ENCODE measurements around the gene SPAG8.

Gene SPAG8, protein sequence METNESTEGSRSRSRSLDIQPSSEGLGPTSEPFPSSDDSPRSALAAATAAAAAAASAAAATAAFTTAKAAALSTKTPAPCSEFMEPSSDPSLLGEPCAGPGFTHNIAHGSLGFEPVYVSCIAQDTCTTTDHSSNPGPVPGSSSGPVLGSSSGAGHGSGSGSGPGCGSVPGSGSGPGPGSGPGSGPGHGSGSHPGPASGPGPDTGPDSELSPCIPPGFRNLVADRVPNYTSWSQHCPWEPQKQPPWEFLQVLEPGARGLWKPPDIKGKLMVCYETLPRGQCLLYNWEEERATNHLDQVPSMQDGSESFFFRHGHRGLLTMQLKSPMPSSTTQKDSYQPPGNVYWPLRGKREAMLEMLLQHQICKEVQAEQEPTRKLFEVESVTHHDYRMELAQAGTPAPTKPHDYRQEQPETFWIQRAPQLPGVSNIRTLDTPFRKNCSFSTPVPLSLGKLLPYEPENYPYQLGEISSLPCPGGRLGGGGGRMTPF

GRCh38 chr9:35812025-35812602 is at the start of gene SPAG8:
Gene SPAG8, minus strand, starts transcription at chr9:35812262. Its CDS starts 115 bp downstream, at chr9:35812147.
- peak; percentile 98 for DNase-seq

DNA sequence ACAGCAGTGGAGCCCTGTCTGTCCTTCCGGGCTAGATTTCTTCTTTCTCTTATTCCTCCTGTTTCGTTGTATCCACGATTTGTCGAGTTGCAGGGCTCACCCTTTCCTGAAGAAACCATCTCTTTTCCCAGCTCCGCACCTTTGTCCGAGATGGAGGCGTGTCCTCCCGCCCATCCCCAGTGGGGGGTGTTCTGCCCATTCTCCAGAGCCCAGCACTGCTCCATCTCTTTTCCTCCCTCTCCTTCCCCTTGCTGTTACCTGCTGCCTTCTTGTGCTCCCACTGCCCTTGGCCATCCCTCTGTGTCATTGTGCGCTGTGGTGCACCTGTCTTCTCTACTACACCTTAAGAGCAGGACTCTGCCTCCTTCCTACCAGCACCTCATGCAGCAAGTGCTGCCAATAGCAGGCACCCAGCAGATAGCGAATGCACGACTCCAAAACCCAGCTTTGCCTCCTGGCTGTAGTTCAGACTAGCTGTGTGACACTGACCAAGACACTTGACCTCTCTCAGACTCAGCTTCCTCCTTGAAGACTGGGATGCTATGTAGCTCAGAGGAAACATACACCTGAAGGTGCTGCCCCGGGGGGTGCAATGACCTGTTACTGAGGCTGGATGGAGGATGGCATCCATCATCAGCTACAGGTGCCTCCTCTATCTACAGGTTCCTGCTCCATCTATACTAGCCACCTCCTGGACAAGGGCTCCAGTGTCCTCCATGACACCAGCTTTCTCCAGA is 49.3 kb upstream of the SPAG8 start:
- no peak for DNase-seq

DNA sequence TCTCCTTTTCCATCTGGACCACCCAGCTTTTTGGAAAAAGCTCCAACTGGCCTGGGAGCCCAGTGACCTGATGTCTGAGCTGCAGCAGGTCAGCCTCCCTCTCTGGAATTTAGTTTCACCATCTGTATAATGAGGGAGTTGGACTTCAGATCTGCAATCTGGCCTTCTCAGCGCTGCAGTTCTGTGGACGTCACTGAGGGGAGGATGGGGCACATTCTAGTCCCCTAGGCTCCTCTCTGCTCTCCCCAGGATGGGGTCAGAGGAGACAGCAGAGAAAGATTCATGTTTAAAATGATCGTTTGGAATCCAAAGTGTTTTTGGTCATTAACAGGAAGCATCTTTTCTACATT is 47.9 kb upstream of the SPAG8 start:
- no peak for DNase-seq

DNA sequence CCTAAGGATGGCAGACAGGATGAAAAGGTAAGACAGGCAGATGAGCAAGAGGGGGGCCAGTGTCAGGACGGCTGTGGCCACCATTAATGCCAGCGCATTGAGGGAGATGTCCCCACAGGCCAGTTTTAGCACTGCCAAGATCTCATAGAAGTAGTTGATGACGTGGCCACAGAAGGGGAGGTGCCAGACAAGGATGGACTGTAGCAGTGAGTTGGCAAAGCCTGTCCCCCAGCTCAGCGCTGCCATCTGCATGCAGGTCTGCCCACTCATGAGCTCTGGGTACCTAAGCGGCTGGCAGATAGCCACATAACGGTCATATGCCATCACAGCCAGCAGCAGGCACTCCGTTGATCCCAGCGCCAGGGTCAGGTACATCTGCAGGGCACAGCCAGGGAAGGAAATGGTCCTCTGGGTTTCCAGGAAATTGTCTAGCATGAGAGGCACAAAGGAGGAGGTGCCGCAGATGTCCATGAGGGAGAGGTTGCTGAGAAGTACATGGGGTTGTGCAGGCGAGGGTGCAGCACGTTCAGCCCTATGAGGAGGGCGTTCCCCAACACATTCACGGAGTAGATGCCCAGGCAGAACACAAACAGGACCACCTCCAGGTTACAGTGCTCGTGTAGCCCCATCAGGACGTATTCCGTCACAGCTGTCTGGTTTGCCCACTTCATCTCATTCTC is 47.4 kb upstream of the SPAG8 start:
- DNase-seq, result peak; percentile 57

GRCh38 chr9:35858458-35858857 is 46.4 kb upstream of the SPAG8 start:
- no peak for DNase-seq

GRCh38 chr9:35856882-35857281 is 44.8 kb upstream of the SPAG8 start:
- DNase-seq, result no peak

DNA sequence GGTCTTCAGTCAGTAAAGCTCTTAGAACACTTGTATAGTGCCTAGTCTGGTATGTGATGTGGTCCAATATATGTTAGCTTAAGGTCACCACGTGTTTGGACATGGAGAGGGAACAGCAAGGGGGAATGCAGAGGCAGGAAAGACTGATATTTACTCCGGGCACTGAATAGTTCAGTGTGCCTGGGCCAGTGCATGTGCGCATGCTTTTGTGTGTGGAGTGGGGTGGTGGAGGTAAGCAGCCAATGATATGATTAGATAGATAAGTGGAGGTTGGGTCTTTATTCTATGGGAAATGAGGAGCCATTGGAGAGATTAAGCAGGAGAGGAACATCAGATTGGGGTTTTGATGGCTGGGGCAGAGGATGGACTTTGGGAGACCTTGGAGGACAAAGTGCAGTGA is 44.1 kb upstream of the SPAG8 start:
- no peak for DNase-seq

DNA sequence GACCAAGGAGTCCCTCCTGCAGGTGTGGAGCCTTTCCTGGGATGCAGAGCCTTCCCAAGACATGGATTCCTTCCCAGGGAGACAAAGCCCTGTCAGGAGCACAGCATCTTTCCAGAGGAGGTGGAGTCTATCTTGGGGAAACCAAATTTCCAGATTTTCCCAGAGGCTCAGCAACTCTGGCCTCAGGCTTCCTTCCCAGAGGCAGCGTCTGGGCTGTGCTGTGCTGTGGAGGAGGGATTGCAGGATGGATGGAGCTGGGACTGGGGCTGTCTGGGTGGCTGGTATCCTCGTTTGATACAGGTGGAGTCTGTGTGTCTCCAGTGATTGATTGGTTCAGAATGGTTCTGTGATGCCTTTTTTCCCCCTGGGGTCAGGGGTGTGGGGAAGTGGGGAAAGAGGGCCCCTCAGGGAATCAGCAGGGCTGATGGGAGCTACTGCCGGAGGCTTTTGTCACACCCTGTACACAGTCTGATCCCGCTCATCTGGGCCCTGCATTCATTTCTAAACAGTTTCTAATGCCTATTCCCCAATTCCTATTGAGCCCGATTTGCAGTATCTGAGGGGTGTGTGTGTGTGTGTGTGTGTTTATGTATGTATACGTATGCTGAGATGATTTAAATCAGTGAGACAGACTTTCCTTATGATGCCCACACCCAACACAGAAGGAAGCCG is 42.2 kb upstream of the SPAG8 start:
- DNase-seq, result no peak

DNA sequence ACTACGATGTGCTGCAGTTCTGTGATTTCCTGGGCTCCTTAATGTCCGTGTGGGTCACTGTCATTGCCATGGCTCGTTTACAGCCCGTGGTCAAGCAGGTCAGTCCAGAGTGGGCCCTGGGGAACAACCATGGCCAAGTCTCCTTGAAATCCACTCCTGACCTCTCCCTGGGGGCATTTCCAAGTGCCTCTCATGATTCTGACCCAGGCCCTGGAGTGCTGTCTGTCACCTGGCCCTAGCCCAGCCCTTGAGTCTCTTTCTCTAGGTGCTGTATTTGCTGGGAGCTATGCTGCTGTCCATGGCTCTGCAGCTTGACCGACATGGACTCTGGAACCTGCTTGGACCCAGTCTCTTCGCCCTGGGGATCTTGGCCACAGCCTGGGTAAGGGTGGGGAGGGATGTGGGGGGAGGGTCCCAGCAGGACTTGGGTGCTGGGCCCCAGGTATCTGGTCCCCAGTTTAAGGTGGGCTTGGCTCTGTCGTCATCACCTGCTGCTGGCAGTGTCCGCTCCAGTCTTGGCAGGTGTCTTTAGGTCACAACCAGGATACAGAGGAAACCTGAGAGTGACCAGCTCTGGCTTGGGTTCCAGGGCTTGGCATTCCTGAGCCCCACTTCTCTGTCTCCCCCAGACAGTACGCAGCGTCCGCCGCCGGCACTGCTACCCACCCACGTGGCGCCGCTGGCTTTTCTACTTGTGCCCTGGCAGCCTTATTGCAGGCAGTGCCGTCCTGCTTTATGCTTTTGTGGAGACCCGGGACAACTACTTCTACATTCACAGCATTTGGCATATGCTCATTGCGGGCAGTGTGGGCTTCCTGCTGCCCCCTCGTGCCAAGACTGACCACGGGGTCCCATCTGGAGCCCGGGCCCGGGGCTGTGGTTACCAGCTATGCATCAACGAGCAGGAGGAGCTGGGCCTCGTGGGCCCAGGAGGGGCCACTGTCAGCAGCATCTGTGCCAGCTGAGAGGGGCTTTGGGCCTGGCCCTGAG is 41.1 kb upstream of the SPAG8 start:
- no peak for DNase-seq

GRCh38 chr9:35852267-35852815 is 40.3 kb upstream of the SPAG8 start:
- DNase-seq, result no peak

- no peak for DNase-seq
Observed at GRCh38 chr9:35847792-35848572, 35.9 kb upstream of the SPAG8 start.

GRCh38 chr9:35845824-35846771 is 34.0 kb upstream of the SPAG8 start:
- DNase-seq, result no peak

GRCh38 chr9:35844628-35845270 is 32.7 kb upstream of the SPAG8 start:
- DNase-seq, result peak; percentile 84

- DNase-seq, result no peak
Observed at GRCh38 chr9:35842795-35843194, 30.7 kb upstream of the SPAG8 start.

GRCh38 chr9:35842020-35842745 is 30.1 kb upstream of the SPAG8 start:
- no peak for DNase-seq

DNA sequence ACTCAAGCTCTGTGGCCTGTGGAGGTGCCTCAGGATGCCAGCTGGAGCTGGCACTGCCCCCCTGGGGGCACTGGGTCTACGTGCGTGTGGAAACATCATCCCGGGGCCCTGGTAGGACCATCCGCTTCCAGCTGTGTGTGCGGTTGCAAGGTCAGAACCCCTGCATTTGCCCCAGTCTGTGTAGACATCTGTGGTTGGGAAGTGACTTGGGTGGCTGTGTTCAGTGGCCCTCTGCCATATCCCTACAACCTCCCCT is 29.5 kb upstream of the SPAG8 start:
- DNase-seq, result no peak

GRCh38 chr9:35840881-35841644 is 29.0 kb upstream of the SPAG8 start:
- DNase-seq, result no peak

Measured in hematopoietic multipotent progenitor cell treated with erythropoietin and hydrocortisone succinate and interleukin-3 and kit ligand, for 6 days (in vitro differentiated cells).